NCI-H524 (cell line): Measurements from ENCODE around the gene CYSTM1.
"Not testable (repeated sequence)": the region's sequence is repeated elsewhere in the genome, so short reads cannot be mapped to it uniquely, and the experiment has no call there.

Source experiments
- DNase-seq, 2 experiments: peaks; one replicate each; lab custom pipeline; 2025; lab: John Stamatoyannopoulos, UW

The CYSTM1 gene

DNA sequence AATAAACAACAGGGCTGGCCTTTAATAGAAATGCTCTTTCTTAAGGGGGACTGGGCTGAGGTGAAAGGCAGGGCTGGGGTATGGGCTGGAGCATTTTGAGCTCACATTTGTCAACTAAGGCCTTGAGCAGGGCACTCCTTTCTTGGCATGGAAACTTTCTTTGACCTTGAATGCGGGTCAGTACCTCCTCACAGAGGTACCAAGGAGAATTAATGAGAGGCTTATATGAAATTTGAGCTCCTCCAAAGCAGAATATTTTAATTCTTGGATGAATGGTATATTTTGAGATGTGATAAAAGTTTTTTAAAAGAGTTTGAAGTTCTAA lies 3.1 kb downstream of the CYSTM1 start:
- no peak for DNase-seq

DNA sequence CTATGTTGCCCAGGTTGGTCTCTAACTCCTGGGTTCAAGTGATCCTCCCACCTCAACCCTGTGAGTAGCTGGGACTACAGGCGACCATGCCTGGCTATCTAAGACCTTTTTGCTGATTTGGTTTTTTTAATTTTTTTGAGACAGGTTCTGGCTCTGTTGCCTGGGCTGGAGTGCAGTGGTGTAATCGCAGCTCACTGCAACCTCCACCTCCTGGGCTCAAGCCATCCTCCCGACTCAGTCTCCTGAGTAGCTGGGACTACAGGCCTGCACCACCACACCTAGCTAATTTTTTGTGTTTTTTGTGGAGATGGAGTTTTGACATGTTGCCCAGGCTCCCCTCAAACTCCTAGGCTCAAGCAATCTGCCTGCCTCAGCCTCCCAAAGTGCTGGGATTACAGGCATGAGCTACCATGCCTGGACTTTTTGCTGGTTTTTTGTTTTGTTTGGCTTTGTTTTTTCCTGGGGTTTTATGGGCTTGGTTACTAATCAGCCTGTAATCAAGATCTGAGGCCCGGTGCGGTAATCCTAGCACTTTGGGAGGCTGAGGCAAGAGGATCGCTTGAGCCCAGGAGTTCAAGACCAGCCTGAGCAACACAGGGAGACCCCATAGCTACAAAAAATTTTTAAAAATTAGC lies 3.6 kb downstream of the CYSTM1 start:
- no peak for DNase-seq

DNA sequence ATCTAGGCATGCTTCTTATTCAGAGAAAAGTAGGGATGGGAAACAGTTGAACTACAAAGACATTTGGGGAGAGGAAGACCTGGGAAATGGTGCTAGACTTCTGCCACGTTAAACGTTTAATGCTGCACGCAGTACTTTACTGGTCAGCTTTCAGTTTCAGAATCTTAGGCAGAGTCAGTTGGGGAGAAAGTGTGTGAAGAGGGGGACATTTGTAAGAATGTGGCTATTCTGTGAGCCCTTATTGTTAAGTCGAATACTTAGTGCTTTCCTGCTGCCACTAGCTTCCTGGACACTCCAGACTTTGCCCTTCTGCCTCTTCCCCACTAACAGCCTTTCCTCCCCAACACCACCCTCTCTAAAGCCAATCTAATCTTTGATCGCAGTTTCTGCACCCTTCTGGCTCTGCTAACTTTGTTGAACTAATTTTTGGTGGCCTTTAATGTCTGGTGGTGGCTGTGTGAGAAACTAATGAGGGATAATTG lies 6.1 kb downstream of the CYSTM1 start:
- DNase-seq = no peak

- no peak for DNase-seq
Observed at GRCh38 chr5:140181525-140181924, 6.5 kb downstream of the CYSTM1 start.

- DNase-seq = no peak
Observed at GRCh38 chr5:140182075-140182711, 7.2 kb downstream of the CYSTM1 start.

DNA sequence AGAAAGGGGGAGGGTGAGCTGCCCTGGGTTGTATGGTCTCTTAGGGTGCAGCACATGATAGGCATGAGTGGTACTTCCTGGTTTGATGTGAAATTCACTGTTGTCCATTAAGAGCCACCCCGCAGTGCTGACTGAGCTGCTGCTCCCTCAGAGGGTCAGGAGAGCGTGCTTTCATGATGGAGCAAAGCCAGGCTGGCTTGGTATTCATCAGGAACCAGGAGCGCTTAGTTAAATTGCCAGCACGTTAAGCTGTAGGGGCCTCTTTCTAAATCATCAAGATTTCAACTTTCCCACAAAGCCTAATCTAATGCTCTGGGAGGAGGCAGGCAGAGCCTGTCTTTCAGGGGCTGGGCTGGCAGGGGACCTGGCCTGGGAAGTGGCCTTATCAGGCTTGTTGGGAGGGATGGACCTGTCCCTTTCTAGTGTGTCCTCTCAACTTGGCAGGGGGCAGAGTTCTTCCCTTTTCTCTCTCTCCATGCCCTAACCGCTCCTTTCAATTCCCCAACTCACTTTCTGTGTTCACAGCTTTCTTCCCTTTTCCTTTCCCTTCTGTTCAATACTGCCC lies 7.9 kb downstream of the CYSTM1 start:
- DNase-seq = no peak

DNA sequence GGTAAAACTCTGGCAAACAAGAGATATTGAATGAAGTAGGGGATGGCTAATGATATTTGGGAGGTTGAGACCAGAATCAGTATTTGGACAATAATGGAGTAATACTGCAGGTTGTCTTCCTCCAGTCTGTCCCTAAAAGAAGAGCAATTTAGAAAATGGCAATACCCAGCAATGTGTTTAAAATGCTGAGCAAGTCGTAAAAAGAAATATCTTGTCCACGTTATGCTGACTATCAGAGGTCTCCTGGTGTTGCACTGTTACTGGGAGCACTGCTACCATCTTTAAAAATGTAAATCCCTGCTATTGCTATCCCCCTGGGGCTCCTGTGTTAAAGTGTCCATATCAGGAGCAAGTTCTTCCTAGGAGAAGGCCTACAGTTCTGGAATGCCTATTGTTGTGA lies 10.4 kb downstream of the CYSTM1 start:
- DNase-seq = no peak

DNA sequence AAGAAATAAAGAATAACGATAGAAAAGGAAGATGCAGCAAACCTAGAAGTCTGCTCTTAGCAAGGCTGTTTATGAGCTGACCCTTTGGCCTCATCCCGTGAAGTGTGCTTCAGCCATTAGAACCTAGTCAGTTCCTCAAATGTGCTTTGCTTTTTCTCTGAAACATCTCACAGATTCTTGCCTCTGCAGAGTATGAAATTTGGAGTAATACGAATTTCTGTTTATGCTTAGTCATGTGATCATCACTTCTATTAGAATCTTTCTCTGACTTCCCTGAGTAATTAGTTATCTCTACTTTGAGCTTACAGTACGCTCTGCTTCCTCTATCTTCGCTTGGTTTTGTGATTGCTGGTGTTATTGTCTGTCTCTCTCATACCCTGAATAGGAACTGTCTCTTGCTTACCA lies 11.3 kb downstream of the CYSTM1 start:
- no peak for DNase-seq

DNA sequence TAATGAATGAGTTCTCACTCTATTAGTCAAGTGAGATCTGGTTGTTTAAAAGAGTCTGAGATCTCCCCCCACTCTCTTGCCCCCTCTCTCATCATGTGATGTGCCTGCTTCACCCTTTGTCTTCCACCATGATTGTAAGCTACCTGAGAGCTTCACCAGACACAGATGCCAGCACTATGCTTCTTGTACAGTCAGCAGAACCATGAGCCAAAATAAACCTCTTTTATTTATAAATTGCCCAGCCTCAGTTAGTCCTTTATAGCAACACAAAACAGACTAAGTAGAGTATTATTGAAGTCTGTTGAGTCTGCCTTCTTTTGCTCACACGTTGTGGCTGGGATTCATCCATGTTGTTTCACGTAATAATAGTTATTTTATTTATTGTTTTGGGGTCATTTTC lies 14.3 kb downstream of the CYSTM1 start:
- no peak for DNase-seq

- DNase-seq = no peak
Observed at GRCh38 chr5:140189977-140190871, 15.2 kb downstream of the CYSTM1 start.

- no peak for DNase-seq
Observed at GRCh38 chr5:140190872-140191218, 15.9 kb downstream of the CYSTM1 start.

- no peak for DNase-seq
Observed at GRCh38 chr5:140192715-140193430, 17.9 kb downstream of the CYSTM1 start.

GRCh38 chr5:140194662-140195061 lies 19.7 kb downstream of the CYSTM1 start:
- DNase-seq = no peak

DNA sequence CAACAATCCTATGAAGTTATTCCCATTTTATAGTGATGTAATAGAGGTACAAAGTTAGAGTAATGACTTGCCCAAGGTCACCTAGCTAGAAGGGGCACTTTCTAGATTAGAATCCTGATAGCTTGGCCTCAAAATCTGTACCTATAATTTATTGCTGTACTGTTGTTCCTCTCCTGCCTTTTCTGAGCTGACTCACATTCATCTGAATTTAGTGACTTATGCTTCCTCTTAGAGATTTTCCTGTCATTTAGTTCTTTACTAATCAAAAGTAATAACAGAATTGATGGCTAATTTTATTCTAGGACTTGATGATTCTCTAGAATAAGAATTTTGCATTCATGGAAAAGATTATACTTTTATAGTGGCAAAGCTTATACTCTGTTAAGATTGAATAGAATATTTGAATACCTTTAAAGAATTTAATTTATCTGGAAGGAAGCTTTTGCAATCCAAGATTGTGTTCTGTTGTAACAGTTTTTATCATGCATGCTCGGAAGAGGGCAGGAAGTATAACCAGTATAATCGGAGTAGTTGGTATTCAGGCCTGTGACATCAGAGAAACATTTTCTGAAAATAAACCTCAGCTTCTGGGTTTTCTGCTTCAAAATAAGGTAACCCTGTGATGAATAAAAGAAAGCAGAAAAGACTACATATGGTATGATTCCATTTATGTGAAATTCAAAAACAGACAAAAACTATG lies 21.3 kb downstream of the CYSTM1 start:
- no peak for DNase-seq

DNA sequence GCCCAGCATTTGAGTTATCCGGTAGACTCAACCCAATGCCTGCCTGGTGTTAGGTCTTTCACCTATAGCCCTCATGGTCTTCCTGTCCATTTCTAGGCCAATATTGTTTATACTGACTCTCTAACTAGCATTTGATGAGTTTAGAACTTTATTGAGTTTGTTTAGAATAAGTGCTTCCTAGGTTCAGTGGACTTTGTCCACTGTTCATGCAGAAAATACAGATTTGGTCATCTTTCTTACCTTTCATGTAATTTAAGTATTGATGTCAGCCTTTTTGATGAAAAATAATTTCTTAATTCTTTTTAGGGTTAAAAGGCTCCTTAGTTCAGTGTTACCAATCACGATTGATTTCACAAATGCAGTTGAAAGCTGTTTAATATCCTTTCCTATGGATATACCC lies 22.0 kb downstream of the CYSTM1 start:
- no peak for DNase-seq

DNA sequence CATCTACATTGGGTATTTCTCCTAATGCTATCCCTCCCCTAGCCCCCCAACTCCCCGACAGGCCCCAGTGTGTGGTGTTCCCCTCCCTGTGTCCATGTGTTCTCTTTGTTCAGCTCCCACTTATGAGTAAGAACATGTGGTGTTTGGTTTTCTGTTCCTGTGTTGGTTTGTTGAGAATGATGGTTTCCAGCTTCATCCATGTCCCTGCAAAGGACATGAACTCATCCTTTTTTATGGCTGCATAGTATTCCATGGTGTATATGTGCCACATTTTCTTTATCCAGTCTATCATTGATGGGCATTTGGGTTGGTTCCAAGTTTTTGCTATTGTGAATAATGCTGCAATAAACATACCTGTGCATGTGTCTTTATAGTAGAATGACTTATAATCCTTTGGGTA lies 23.9 kb downstream of the CYSTM1 start:
- DNase-seq = not testable (repeated sequence)

- no peak for DNase-seq
Observed at GRCh38 chr5:140202078-140202477, 27.1 kb downstream of the CYSTM1 start.

GRCh38 chr5:140202610-140203009 lies 27.6 kb downstream of the CYSTM1 start:
- no peak for DNase-seq

DNA sequence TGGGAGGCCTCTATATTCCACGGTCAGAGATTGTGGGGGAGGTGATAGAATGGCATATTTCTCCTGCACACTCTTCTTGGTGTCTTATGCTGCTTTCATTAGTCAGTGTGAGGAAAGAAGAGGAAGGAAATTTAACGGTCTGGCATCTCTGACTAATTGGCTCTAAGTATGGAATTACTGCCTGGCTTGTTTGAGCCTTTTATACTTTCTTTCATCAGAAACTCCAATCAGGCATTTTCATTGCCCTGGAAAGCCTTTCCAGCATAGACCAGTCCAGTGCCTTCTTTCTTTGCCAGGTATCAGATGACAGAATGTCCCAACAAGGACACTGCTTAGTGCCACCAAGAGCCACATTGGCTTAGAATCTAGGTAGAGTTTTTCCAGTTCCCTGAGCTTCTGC lies 30.2 kb downstream of the CYSTM1 start:
- DNase-seq = no peak

DNA sequence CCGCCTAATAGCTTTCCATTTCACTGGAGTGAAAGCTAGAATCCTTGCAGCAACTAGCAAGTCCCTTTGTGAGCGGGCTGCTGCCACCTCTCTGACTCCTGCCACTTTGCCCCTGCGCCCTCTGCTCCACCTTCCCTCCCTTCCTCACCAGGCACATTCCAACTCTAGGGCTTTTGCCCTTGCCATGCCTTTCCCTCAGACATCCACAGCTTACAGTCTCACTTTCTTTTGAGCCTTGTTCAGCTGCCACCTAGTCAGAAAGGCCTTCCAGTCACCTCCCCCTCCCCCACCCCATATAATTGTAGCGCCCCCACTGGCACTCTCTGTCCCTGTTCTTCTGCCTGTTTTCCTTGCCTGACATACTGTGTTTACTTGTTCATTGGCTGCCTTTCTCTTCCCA lies 31.0 kb downstream of the CYSTM1 start:
- DNase-seq = no peak

GRCh38 chr5:140207250-140207964 lies 32.4 kb downstream of the CYSTM1 start:
- no peak for DNase-seq
